HepG2 (cell line): ENCODE results near the gene ATP10A. TPM values are rescaled to one million over a fixed set of nuclear protein-coding genes. Genes with fewer than 3 reads are reported as not detected.
A peak's percentile ranks its signal among the peaks of the same experiment; 100 is the strongest.

Experiments
- ATAC-seq: fragments of 200-7000 bp; cut with Tn5 transposase; 3 replicates; pipeline ENCODE4 v1.9.1; 2020; ENCODE audit warnings: mild to moderate bottlenecking, moderate library complexity
- BruUV-seq: library from RNA; stranded (reverse); fragments of 400-500 nt; replicated peaks from 2 replicates; lab custom pipeline; 2021; lab: Mats Ljungman, UMichigan
- CTCF ChIA-PET: fragments of 300-600 bp; formaldehyde crosslinking; extraction: SDS; loops from one replicate; lab custom pipeline; 2021; ENCODE audit warnings: low total read pairs, inconsistent platforms, low intra/inter-chr PET ratio; lab: Yijun Ruan, JAX
- POLR2A ChIA-PET: fragments of 350-600 bp; sonication (Branson Sonifier 250); formaldehyde crosslinking; loops from one replicate; lab custom pipeline; 2020; ENCODE audit warnings: antibody characterized with exemption, inconsistent platforms; lab: Yijun Ruan, JAX
- DNase-seq: peaks from one replicate; pipeline ENCODE4 v3.0.0-alpha.2; 2015; ENCODE audit warnings: low spot score
- FAIRE-seq: peaks from 3 replicates; lab custom pipeline; 2011; peaks lifted over from hg19 to GRCh38; lab: Jason Lieb, UNC
- H2AFZ ChIP-seq: one replicate; pipeline ENCODE4 v1.6.1; 2011; ENCODE audit warnings: low read length, inconsistent platforms
- H3K27ac ChIP-seq: fragments of 300-600 bp; 3 replicates; pipeline ENCODE4 v1.8.0; 2011; ENCODE audit warnings: mixed run types, mild to moderate bottlenecking, mixed read lengths, low read length, inconsistent platforms; ENCODE audit not compliant: insufficient read depth; ENCODE audit errors: extremely low read length
- H3K27me3 ChIP-seq, 2 experiments: fragments of 200-600 bp in 1 of 2; 2 replicates in 1 of 2; 3 replicates in 1 of 2; pipeline versions ENCODE4 v1.6.0 to v1.8.0; 2011; ENCODE audit warnings: low read length in 2 of 2, mild to moderate bottlenecking in 2 of 2, moderate library complexity in 2 of 2, inconsistent platforms in 1 of 2; ENCODE audit not compliant: insufficient read depth in 2 of 2, control insufficient read depth in 1 of 2
- H3K36me3 ChIP-seq, 2 experiments: fragments of 200-600 bp in 1 of 2; replicated peaks in 1 of 2; 2 replicates in 1 of 2; 3 replicates in 1 of 2; pipeline versions ENCODE4 v1.5.1 to v1.8.0; 2011; ENCODE audit warnings: low read length in 2 of 2, inconsistent platforms in 1 of 2; ENCODE audit not compliant: insufficient read depth in 2 of 2, control insufficient read depth in 1 of 2
- H3K4me1 ChIP-seq: 2 replicates; pipeline ENCODE4 v1.5.1; 2012; ENCODE audit warnings: low read length, inconsistent platforms; ENCODE audit not compliant: insufficient read depth
- H3K4me2 ChIP-seq: 2 replicates; pipeline ENCODE4 v1.6.0; 2011; ENCODE audit warnings: low read depth, low read length, inconsistent platforms
- H3K4me3 ChIP-seq, 3 experiments: fragments of 200-600 bp in 1 of 3; sonication (generic), shearing (Covaris generic) in 1 of 3; replicated peaks in 1 of 3; 2 replicates each; pipeline ENCODE4 v1.5.1; 2011 to 2016; ENCODE audit warnings: low read length in 3 of 3, inconsistent platforms in 2 of 3, low read depth in 2 of 3, mild to moderate bottlenecking in 2 of 3, control low read depth in 1 of 3, mixed read lengths in 1 of 3; ENCODE audit not compliant: insufficient read depth in 1 of 3
- H3K79me2 ChIP-seq: one replicate; pipeline ENCODE4 v1.6.1; 2011; ENCODE audit warnings: low read length, inconsistent platforms; ENCODE audit not compliant: insufficient read depth
- H3K9ac ChIP-seq: 2 replicates; pipeline ENCODE4 v1.6.0; 2011; ENCODE audit warnings: mild to moderate bottlenecking, low read depth, low read length, inconsistent platforms; ENCODE audit not compliant: insufficient read depth
- H3K9me3 ChIP-seq: 2 replicates; pipeline ENCODE4 v1.5.1; 2012; ENCODE audit warnings: mild to moderate bottlenecking, low read length
- H4K20me1 ChIP-seq: 2 replicates; pipeline ENCODE4 v1.6.0; 2011; ENCODE audit warnings: inconsistent platforms, mild to moderate bottlenecking, low read length, moderate library complexity; ENCODE audit not compliant: insufficient read depth
- CTCF ChIP-seq: sonication (generic); formaldehyde crosslinking; IDR thresholded peaks from 2 replicates; pipeline ENCODE4 v1.5.0; 2020; ENCODE audit warnings: mild to moderate bottlenecking, missing genetic modification reagents, moderate library complexity
- MNT ChIP-seq: fragments of 450-650 bp; IDR thresholded peaks from 2 replicates; pipeline ENCODE4 v1.6.1; 2016
- SMC3 ChIP-seq: IDR thresholded peaks from 2 replicates; pipeline ENCODE4 v1.6.1; 2011; ENCODE audit warnings: low read length, improper control_type of control experiment
- STAG1 ChIP-seq: sonication (generic); formaldehyde crosslinking; IDR thresholded peaks from 2 replicates; pipeline ENCODE4 v1.4.0; 2020; ENCODE audit warnings: missing genetic modification reagents
- ZNF687 ChIP-seq: sonication (generic); formaldehyde crosslinking; IDR thresholded peaks from 2 replicates; pipeline ENCODE4 v1.5.1; 2020; ENCODE audit warnings: mild to moderate bottlenecking, missing genetic modification reagents, moderate library complexity
- ZSCAN30 ChIP-seq: sonication (generic); formaldehyde crosslinking; IDR thresholded peaks from 2 replicates; pipeline ENCODE4 v1.5.0; 2020; ENCODE audit warnings: mild to moderate bottlenecking, missing genetic modification reagents
- WGBS: methylation state at CpG from one replicate; pipeline ENCODE4 v1.1.6; 2017; ENCODE audit warnings: low lambda C conversion rate; 5-methylcytosine and 5-hydroxymethylcytosine counted together
- in situ Hi-C: cut with HindIII; loops from 2 replicates; pipeline ENCODE4 v1.10.0; 2017; ENCODE audit warnings: low pct_unique_long_range_greater_than_20kb; ENCODE audit not compliant: extremely low pct_ligation_motif_present
- intact Hi-C: fragments of 100-400 bp; cut with micrococcal nuclease; formaldehyde crosslinking; loops from one replicate; pipeline ENCODE4 v1.10.0; 2022; ENCODE audit not compliant: unreplicated experiment
- polyA plus RNA-seq, 8 experiments: library from polyadenylated mRNA; depleted of rRNA in 3 of 8; stranded (reverse) in 7 of 8; unstranded in 1 of 8; fragments of >200 nt; fragmentation: Illumina TruSeq in 4 of 8; extraction: Trizol in 4 of 8; gene quantifications; 2 replicates each; pipeline versions ENCODE4 v1.2.1 to v1.2.3, GENCODE V29; 2011 to 2016; ENCODE audit warnings: low read depth in 4 of 8, missing spikeins in 1 of 8, mixed read lengths in 1 of 8; ENCODE audit not compliant: insufficient read depth in 1 of 8
- total RNA-seq, 5 experiments: library from RNA; depleted of rRNA; stranded (reverse); fragments of >200 nt; fragmentation: Illumina TruSeq; extraction: Trizol; gene quantifications; 2 replicates each; pipeline ENCODE4 v1.2.3, GENCODE V29; 2016; ENCODE audit warnings: low read depth in 1 of 5

The ATP10A gene
- total and polyA plus RNA-seq, 2 of the 13 experiments (the other 11 are each of a cell fraction or from before 2014, with no cell fraction given) = 0.58 to 4.2 TPM

GRCh38 chr15:25783607-25784540 lies 79.3 kb downstream of the ATP10A start:
- DNase-seq (no peak), ATAC-seq (no peak), FAIRE-seq (no peak)
- Histone ChIP-seq H3K9ac (no peak overlapping the region), H4K20me1 (no peaks in the 10 kb centered on the region), H3K36me3 (no peaks in the 10 kb centered on the region), H3K27me3 (no peaks in the 10 kb centered on the region), H2AFZ (no peak overlapping the region), H3K4me1 (peaks cover 16% of the 10 kb centered on the region), H3K4me2 (no peak overlapping the region), H3K9me3 (no peaks in the 10 kb centered on the region), H3K79me2 (no peaks in the 10 kb centered on the region), H3K4me3 (no peak overlapping the region), H3K27ac (no peak overlapping the region)
- BruUV-seq = no TSS peak
- in situ Hi-C loops (no loop called here), intact Hi-C loops (no loop called here)
- ChIA-PET POLR2A (no interaction called here), CTCF (no interaction called here)
- TF ChIP-seq CTCF (CRISPR knock-in tag) (peak; percentile 40), SMC3 (0 out of 2 replicates have a peak, but pooled peaks have one; percentile 10), ZSCAN30 (CRISPR knock-in tag) (no peak), STAG1 (CRISPR knock-in tag) (peak; percentile 27), MNT (peak; percentile 45; the same call in 1 of the 2 replicates), ZNF687 (CRISPR knock-in tag) (peak; percentile 50; the same call in 1 of the 2 replicates)
- 59% methylated on average over 13 of the region's 19 CpGs for WGBS
